DMS79 (cell line): ENCODE results near the gene PDS5A.
"Not testable (repeated sequence)": the region's sequence is repeated elsewhere in the genome, so short reads cannot be mapped to it uniquely, and the experiment has no call there.

Source experiments
- DNase-seq: peaks from one replicate; lab custom pipeline; 2025; lab: John Stamatoyannopoulos, UW

PDS5A gene

DNA sequence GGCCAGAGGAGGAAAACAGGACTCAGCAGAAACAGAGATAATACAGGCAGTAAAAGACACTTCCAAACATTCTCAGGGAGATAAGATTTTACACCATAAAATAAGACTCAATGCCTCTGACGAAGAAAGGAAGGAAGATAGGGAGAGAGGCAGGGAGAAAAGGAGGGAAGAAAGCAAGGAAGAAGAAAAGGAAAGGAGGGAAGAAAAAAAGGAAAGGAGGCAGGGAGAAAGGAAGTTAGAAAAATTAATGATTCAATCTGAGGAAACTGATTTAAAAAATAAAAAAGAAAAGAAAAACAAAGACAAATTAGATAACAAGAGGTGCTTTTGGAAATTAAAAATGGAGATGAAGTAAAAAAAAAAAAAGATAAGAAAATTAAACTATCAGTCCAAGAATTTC, 72.1 kb downstream of the PDS5A start:
- DNase-seq, result no peak

DNA sequence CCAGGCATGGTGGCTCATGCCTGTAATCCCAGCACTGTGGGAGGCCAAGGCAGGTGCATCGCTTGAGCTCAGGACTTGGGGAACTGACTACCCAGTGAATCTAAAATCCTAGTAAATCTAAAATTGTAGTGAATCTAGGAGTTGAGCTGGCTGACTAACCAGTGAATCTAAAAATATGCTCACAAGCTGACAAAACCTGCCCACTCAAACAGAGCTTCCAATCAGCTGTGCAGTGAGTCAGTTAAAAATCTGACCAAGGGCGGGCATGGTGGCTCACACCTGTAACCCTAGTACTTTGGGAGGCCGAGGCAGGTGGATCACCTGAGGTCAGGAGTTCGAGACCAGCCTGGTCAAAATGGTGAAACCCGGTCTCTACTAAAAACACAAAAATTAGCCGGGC, 72.7 kb downstream of the PDS5A start:
- not testable (repeated sequence) for DNase-seq

DNA sequence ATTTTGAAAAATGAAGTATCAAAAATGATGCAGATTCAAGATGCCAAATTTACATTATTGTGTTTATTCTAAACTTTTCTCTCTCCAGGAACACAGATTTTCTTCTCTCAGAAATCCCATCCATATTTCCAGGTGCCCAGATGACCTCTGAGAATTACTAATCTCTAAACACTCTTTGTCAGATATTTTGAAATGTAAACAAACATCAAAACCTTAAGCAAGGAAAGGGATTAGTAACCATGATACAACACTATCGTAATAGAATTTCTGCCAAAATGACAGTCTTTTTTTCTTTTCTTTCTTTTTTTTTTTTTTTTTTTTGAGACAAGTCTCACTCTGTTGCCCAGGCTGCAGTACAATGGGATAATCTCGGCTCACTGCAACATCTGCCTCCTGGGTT, 76.7 kb downstream of the PDS5A start:
- no peak for DNase-seq

DNA sequence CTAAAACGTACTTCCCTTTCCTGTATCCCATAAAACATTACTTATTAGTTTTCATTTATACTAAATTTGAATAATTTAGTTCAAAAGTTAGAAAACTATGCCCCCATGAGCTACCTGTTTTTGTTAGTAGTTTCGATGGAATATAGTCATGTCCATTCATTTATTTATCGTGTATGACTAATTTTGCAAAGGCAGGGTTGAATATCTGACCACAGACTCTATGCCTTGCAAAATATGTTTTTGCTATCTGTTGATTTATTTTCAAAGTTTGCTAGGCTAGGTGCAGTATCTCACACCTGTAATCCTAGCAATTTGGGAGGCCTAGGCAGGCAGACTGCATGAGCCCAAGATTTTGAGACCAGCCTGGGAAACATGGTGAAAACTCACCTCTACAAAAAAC, 78.4 kb downstream of the PDS5A start:
- DNase-seq, result no peak

DNA sequence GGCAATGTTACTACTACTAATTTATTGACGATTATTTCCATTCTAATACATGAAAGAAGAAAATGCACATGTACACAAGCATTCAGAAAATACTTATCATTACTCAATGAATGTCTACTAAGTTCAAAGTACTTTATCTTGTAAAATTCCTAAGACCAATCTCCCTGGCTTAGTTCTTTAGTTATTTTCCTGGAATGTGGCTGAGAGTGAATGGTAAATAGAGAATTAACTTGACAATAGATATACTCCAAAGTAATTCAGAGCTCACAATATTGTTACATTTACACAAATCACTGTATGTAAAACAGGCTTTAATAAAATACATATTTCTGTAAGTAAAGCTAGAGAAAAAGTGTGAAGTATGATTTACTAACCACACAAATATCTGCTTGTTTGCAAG, 79.7 kb downstream of the PDS5A start:
- no peak for DNase-seq

DNA sequence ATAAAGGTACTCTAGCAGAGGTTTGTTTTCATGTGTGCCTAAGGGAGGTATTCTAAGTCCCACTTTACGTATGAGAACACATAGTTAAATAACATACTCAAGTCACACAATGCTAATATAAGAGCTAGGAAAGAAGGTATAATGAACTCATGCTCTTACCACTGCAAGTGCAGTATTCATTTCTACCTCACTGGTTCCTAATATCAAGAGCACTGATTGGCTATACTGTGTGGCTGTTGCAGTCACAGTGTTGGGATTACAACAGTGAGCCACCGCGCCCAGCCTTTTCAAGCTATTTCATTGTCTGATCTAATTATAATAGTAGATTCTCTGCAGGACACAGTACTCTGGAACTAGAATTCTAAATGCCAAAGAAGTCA, 84.0 kb downstream of the PDS5A start:
- no peak for DNase-seq

DNA sequence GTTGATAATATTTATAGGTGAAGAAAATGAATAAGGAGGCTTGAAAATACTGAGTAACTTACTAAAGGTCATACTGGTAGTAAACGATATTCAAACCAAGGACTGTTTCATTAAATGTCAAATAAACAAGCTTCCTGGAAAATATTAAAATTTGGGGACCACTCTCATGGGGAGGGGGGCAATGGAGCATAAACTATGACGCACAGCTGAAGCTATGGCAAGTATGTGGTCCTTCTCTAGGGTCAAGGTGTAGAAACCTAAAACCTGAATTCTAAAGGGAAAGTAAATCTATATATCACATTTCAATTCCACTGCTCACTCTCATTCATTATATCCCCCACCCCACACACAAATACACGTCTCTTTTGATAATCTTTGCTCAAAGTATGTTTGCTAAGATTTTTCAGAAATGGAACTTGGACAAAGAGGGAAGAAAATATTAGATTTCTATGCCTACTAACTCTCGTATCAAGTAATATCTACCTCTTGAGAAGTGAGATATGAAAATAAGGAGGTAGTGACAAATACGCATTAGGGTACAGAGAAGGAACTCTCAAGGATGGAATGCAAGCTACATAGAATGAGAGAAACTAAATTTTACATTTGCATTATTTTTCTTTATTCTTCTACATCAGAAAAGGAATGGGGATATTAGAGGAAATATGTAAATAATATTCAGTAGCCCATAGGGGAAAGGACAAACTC, 84.6 kb downstream of the PDS5A start:
- DNase-seq, result no peak

DNA sequence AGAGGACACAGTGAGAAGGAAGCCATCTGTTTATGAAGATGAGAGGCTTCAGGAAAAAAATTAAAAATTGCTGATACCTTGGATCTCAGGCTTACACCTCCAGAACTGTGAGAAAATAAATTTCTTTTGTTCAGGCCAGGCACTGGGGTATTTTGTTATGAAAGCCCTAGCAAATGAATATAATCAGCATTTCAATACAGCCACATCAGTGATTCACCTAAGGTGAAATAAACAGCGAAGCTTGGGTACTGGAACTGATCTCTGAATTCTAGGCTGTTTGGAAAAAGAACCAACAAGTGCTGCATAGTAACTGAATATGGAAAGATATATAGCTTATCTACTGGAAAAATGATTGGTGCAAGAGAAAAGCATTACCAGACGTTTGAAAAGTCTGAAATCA, 88.5 kb downstream of the PDS5A start:
- no peak for DNase-seq

DNA sequence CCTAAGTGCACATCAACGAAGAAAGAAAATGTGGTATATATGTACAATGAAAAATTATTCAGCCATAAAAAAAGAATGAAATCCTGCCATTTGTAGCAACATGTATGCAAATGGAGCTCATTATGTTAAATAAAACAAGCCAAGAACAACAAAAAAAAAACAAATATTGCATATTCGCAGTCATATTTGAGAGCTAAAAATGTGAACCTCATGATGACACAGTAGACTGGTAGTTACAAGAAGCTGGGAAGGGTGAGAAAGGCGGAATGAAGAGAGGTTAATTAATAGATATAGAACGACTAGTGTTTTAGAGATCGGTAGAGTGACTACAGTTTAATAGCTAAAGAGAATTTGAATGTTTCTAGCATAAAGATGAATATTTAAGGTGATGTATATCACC, 89.2 kb downstream of the PDS5A start:
- DNase-seq, result no peak

DNA sequence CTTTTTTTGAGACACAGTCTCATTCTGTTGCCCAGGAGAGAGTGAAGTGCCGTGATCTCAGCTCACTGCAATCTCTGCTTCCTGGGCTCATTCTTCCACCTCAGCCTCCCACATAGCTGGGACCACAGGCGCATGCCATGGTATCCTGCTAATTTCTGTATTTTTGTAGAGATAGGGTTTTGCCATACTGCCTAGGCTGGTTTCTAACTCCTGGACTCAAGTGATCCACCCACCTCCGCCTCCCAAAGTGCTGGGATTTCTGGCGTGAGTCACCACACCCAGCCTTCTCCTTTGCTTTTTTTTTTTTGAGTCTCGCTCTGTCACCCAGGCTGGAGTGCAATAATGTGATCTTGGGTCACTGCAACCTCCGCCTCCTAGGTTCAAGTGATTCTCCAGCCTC, 94.1 kb downstream of the PDS5A start:
- DNase-seq, result no peak

DNA sequence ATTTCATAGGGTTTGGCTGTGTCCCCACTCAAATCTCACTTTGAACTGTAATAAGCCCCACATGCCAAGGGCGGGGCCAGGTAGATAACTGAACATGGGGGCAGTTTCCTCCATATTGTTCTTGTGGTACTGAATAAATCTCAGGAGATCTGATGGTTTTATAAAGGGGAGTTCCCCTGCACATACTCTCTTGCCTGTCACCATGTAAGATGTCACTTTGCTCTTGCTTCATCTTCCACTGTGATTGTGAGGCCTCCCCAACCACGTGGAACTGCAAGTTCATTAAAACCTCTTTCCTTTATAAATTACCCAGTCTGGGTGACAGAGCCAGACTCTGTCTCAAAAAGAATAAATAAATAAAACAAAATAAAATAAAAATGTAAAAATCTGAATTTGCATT, 95.9 kb downstream of the PDS5A start:
- no peak for DNase-seq

DNA sequence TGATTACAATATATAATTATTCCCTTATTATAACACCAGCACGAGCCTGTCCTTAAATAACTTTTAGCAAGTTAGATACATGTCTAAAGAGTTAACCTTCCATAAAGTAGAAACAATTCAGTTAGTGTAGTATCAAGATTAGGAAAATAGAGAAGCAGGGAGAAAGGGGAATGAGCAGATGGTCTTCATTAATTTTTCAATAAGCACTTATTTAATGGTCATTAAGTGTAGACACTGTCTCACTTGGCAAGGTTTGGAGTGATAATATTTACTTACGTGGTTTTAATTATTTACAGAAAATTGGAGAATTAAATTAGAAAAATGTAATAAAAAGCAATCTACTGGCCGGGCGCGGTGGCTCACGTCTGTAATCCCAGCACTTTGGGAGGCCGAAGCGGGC, 99.7 kb downstream of the PDS5A start:
- DNase-seq, result no peak

DNA sequence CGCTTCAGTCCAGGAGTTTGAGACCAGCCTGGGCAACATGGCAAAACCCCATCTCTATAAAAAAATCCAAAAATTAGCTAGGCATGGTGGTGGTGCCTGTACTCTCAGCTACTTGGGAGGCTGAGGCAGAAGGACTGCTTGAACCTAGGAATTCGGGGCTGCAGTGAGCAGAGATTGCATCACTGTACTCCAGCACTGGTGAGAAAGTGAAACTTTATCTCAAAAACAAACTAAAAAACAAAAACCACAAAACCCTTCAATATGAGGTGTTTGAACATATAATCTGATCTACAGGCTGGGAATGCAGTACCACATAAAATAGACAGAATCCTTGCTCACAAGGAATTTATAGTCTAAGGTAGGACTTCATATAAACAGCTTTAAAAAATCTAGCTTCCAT, 103.9 kb downstream of the PDS5A start:
- DNase-seq, result no peak

DNA sequence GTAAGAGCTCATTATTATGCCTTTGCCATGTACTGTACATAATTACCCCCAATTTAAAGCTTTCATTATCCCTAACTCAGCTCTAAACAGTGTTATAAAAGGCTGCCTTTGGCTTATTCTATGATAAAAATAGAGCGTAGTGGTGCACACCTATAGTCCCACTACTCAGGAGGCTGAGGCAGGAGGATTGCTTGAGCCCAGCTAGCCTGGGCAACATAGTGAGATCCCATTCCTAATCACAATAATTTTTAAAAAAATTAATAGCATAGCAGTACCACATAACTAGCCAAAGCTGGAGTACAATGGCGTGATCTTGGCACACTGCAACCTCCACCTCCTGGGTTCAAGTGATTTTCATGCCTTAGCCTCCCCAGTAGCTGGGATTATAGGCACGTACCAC, 112.4 kb downstream of the PDS5A start:
- DNase-seq, result no peak

DNA sequence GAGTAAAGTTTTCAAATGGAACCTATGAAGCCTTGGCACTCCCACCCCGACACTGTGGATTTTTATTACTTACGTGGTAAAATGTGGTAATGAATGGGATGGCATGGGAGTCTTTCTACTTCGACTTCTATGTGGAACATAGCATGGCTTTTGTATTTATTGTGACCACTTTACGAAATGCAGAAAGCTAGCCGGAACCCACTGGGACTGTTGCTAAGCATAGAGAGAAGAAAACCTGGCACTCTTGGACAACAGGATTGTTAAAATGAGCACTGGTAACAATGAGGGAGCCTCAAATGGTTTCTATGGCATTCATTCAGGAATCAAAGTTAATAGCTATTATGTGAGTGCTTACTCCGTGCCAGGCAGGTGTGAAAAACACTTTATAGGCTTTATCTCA, 113.3 kb downstream of the PDS5A start:
- no peak for DNase-seq

DNA sequence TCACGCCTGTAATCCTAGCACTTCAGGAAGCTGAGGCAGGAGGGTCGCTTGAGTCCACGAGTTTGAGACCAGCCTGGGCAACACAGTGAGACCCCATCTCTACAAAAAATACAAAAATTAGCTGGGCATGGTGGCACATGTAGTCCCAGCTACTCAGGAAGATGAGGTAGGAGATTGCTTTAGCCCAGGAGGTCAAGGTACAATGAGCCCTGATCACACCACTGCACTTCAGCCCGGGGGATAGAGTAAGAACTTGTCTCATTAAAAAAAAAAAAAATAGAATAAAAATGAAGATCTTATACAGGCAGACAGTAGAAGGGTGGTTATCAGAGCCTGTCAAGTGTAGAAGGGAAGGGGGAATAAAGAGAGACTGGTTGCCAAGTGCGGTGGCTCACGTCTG, 116.9 kb downstream of the PDS5A start:
- no peak for DNase-seq

DNA sequence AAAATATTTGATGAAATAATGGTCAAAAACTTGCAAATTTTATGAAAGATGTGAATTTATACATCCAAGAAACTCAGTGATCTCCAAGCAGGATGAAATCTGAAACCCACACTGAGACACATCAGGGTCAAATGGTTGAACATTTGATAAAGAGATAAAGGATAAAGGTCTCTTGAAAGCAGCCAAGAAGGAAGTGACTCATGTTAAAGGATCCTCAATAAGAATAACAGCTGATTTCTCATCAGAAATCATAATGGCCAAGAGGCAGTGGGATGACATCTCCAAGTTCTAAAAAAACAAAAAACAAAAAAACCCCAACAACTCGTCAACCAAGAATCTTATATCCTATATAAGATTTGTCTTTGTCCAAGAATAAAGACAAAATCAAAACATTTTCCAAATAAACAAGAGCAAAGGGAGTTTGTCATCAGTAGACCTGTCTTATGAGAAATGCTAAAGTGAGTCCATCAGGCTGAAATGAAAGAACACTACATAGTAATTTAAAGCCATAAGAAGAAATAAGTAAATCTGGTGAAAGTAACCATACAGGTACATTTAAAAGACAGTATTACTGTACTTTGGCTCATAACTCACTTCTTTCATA, 121.7 kb downstream of the PDS5A start:
- DNase-seq, result no peak

DNA sequence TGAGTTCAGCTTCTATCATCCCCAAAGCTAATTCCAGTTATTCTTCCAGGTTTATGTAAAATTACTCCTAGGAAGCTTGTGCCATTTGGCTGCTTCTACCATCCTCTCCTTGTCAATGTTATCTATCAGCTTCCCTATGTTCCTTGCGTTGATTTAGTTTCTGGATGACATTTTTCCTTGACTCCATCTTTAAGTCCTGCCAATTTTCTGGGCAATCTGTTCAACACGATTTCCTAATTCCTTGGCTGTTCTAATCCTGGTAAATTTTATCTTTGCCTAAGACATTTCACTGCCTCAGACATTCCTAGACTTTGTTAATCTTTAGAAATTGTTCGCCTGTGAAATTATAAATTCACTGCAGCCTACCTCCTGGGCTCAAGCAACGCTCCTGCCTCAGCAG, 125.1 kb downstream of the PDS5A start:
- DNase-seq, result no peak

DNA sequence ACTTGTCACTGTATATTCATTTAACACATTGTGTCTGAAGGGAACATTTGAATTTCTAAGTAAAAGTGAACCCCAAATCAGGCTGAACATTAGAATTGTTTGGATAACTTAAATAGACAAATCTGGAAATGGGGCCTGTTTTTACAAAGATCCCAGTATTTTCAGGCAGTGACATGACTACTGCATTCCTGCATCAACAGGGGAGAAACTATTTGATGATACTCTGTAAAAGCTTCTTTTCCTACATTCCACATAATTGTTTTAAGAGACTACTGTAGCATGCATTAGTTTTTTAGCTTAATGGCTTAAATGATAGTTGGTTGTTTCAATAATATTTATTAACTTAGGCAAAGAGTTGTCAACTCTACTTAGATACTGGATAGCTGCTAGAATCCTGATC, 127.0 kb downstream of the PDS5A start:
- no peak for DNase-seq

DNA sequence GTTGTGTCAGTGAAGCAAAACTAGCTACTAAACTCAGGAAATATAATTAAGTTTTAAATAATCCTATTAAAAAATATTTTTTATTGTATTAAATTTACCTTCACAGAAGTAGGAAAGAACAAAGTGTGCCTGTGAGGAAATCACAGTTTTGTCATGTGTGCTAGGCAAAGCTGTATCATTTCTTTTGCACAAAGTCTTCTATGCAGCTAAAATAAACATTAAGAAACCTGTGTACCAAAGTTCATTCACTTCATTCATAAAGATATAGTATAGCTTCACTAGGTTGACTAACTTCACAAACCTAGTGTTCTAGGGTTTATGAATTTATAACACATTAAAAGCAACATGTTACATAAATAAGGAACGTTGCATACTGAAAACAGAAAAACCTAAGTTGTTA, 131.0 kb downstream of the PDS5A start:
- no peak for DNase-seq

DNA sequence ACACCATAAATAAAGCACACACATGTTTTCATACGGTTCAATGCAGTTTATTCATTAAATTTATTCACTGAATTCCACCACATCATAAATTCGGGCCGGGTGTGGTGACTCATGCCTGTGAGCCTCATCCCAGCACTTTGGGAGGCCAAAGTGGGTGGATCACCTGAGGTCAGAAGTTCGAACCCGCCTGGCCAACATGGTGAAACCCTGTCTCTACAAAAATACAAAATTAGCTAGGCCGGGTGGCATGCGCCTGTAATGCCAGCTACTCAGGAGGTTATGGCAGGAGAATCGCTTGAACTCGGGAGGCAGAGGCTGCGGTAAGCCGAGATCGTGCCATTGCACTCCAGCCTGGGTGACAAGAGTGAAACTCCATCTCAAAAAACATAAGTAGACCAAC, 131.6 kb downstream of the PDS5A start:
- no peak for DNase-seq

DNA sequence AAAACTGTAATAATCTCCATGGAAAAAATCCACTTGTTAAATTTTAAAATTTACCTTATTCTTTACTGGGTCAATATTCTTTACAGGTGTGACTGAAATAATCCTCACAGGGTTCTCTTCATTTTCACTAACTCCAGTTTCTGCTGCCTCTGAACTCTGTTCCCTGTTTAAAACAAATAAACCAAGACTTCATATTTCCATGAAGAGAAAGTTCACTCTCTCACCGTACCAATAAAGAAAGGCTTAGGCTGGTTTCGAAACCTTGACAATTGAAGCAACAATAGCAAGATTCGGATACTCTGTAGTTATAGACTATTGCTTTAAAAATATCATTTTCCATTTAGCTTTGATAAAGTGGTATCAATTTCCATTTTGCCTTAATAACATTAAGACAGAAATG, 135.8 kb downstream of the PDS5A start:
- no peak for DNase-seq

DNA sequence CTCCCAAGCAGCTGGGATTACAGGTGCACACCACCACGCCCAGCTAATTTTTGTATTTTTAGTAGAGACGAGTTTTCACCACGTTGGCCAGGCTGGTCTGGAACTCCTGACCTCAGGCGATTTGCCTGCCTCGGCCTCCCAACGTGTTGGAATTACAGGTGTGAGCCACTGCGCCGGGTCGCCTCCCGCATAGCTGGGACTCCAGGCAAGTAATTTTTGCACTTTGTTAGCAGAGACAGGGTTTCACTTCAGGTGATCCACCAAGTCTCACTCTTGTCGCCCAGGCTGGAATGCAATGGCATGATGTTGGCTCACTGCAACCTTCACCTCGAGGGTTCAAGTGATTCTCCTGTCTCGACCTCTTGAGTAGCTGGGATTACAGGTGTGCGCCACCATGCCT, 137.2 kb downstream of the PDS5A start:
- not testable (repeated sequence) for DNase-seq

DNA sequence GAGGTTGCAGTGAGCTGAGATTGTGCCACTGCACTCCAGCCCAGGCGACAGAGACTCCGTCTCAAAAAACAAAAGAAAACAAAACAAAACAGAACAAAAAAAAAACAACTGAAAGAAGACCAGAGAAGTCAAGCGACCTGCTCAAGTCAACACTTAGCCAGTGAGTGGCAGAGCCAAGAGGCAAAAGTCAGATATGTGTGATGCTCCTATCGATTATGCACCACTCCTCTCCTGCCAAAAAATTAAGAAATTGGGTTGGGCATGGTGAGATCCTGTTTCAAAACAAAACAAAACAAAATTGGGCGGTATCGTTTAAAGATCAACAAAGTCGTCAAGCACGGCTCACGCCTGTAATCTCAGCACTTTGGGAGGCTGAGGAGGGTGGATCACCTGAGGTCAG, 137.7 kb downstream of the PDS5A start:
- no peak for DNase-seq
